B cell (primary cell): ENCODE measurements around the gene NOP9. TPM values are rescaled to one million over a fixed set of nuclear protein-coding genes. Genes with fewer than 3 reads are reported as not detected.

ENCODE experiments used
- ATAC-seq: fragments of 200-7000 bp; cut with Tn5 transposase; one replicate; pipeline ENCODE4 v1.10.0; 2021; ENCODE audit warnings: low read depth, mild to moderate bottlenecking, moderate number of reproducible peaks, moderate library complexity
- CTCF ChIA-PET: fragments of 350-600 bp; sonication (Branson Sonifier 250); formaldehyde crosslinking; loops from one replicate; lab custom pipeline; 2021; ENCODE audit warnings: antibody characterized with exemption, inconsistent platforms; lab: Charles Lee
- POLR2A ChIA-PET: fragments of 350-600 bp; sonication (Branson Sonifier 250); formaldehyde crosslinking; loops from one replicate; lab custom pipeline; 2021; ENCODE audit warnings: antibody characterized with exemption; lab: Charles Lee
- DNase-seq: peaks from one replicate; pipeline ENCODE4 v3.0.0; 2013
- H2AFZ ChIP-seq: 2 replicates; pipeline ENCODE4 v1.6.1; 2012; ENCODE audit warnings: mild to moderate bottlenecking, low read depth, low read length; ENCODE audit not compliant: insufficient read depth, poor library complexity, severe bottlenecking
- H3K27ac ChIP-seq, 2 donors: 1 replicate in 1 of 2; 2 replicates in 1 of 2; pipeline ENCODE4 v1.5.1; 2012 to 2013; ENCODE audit warnings: low read length in 2 of 2, mild to moderate bottlenecking in 2 of 2, moderate library complexity in 1 of 2
- H3K27me3 ChIP-seq, 4 experiments: fragments of 200-600 bp in 1 of 4; sonication (generic) in 1 of 4; replicated peaks in 1 of 4; 1 replicate in 2 of 4; 2 replicates in 2 of 4; pipeline versions ENCODE4 v1.6.1 to v1.7.0; 2013 to 2016; ENCODE audit warnings: low read length in 3 of 4, mild to moderate bottlenecking in 2 of 4, mixed read lengths in 1 of 4, moderate library complexity in 1 of 4; ENCODE audit not compliant: insufficient read depth in 4 of 4, control insufficient read depth in 3 of 4; ENCODE audit errors: control extremely low read depth in 1 of 4
- H3K36me3 ChIP-seq, 2 experiments: replicated peaks in 1 of 2; 1 replicate in 1 of 2; 2 replicates in 1 of 2; pipeline versions ENCODE4 v1.6.1 to v1.7.1; 2013; ENCODE audit warnings: low read length in 1 of 2; ENCODE audit not compliant: insufficient read depth in 2 of 2, control insufficient read depth in 1 of 2; ENCODE audit errors: control extremely low read depth in 1 of 2, extremely low read depth in 1 of 2
- H3K4me1 ChIP-seq, 2 donors: fragments of 200-600 bp in 1 of 2; sonication (generic) in 1 of 2; 1 replicate in 1 of 2; 2 replicates in 1 of 2; pipeline versions ENCODE4 v1.5.1 to v1.6.1; 2013 to 2017; ENCODE audit warnings: low read length in 2 of 2; ENCODE audit not compliant: control insufficient read depth in 2 of 2, insufficient read depth in 2 of 2
- H3K4me2 ChIP-seq: replicated peaks from 2 replicates; pipeline ENCODE3; 2012; ENCODE audit warnings: mild to moderate bottlenecking, low read depth, low read length; ENCODE audit not compliant: poor library complexity, severe bottlenecking
- H3K4me3 ChIP-seq, 5 experiments: fragments of 200-600 bp in 1 of 5; sonication (generic) in 1 of 5; 1 replicate in 3 of 5; 2 replicates in 2 of 5; pipeline versions ENCODE4 v1.5.1 to v1.7.0; 2011 to 2016; ENCODE audit warnings: low read length in 4 of 5, mild to moderate bottlenecking in 4 of 5, low read depth in 2 of 5, control low read depth in 1 of 5, moderate library complexity in 1 of 5; ENCODE audit not compliant: insufficient read depth in 1 of 5; ENCODE audit errors: control extremely low read depth in 1 of 5, extremely low read depth in 1 of 5
- H3K79me2 ChIP-seq: fragments of 200-600 bp; sonication (generic); one replicate; pipeline ENCODE4 v1.6.0; 2016; ENCODE audit warnings: low read length; ENCODE audit not compliant: control insufficient read depth, insufficient read depth
- H3K9ac ChIP-seq: fragments of 200-600 bp; sonication (generic); 2 replicates; pipeline ENCODE4 v1.6.1; 2017; ENCODE audit warnings: mild to moderate bottlenecking, low read length, moderate library complexity
- H3K9me3 ChIP-seq, 3 donors: one replicate each; pipeline versions ENCODE4 v1.6.1 to v1.7.1; 2013; ENCODE audit warnings: low read length in 2 of 3; ENCODE audit not compliant: control insufficient read depth in 2 of 3, insufficient read depth in 1 of 3; ENCODE audit errors: control extremely low read depth in 1 of 3
- H4K20me1 ChIP-seq: 2 replicates; pipeline ENCODE4 v1.6.0; 2012; ENCODE audit warnings: mild to moderate bottlenecking, low read length; ENCODE audit not compliant: insufficient read depth, control insufficient read depth, poor library complexity, severe bottlenecking
- H3K27ac Mint-ChIP-seq: one replicate; pipeline ENCODE4 v1.8.0; 2021; ENCODE audit warnings: mixed read lengths
- H3K27me3 Mint-ChIP-seq: one replicate; pipeline ENCODE4 v1.8.0; 2021; ENCODE audit warnings: mixed read lengths
- H3K4me1 Mint-ChIP-seq: one replicate; pipeline ENCODE4 v1.8.0; 2021; ENCODE audit warnings: mixed read lengths
- H3K4me3 Mint-ChIP-seq: one replicate; pipeline ENCODE4 v1.8.0; 2021; ENCODE audit warnings: mixed read lengths
- H3K9me3 Mint-ChIP-seq: one replicate; pipeline ENCODE4 v1.8.0; 2022; ENCODE audit warnings: mixed read lengths; ENCODE audit not compliant: insufficient read depth
- CTCF ChIP-seq: fragments of 200-600 bp; IDR thresholded peaks from one replicate; pipeline ENCODE4 v1.8.0; 2022; ENCODE audit warnings: antibody characterized with exemption, mild to moderate bottlenecking
- EZH2 ChIP-seq: IDR thresholded peaks from 2 replicates; pipeline ENCODE4 v1.6.1; 2012; ENCODE audit warnings: borderline replicate concordance, low read depth, mild to moderate bottlenecking, moderate library complexity, low read length; ENCODE audit not compliant: insufficient read depth, poor library complexity, severe bottlenecking
- WGBS: methylation state at CpG from one replicate; pipeline ENCODE4 v1.1.5; 2013; ENCODE audit warnings: missing lambda C conversion rate; ENCODE audit not compliant: insufficient coverage; 5-methylcytosine and 5-hydroxymethylcytosine counted together
- intact Hi-C: fragments of 100-400 bp; cut with micrococcal nuclease; formaldehyde crosslinking; loops from one replicate; pipeline ENCODE4 v1.10.0; 2022
- polyA plus RNA-seq: library from polyadenylated mRNA; depleted of rRNA; stranded (reverse); fragments of >200 nt; gene quantifications from 2 replicates; pipeline ENCODE4 v1.2.3, GENCODE V29; 2012
- total RNA-seq, 2 donors: library from RNA; stranded (reverse); fragments of 120-200 nt in 1 of 2; gene quantifications; 1 replicate in 1 of 2; 2 replicates in 1 of 2; pipeline versions ENCODE4 v1.2.3 to v1.2.4, GENCODE V29; 2013 to 2022

Gene NOP9
- total and polyA plus RNA-seq, 2 donors (not counting 1 experiment from before 2014, with no cell fraction given): 9.7 to 22.6 TPM

- H3K4me2 ChIP-seq: no peak overlapping the region
- ATAC-seq (no peak), DNase-seq (no peak)
- Mint-ChIP-seq H3K4me1 (peaks cover 13% of the 10 kb centered on the region), H3K9me3 (no peaks in the 10 kb centered on the region), H3K4me3 (no peak overlapping the region), H3K27me3 (no peaks in the 10 kb centered on the region), H3K27ac (no peak overlapping the region)
- CTCF ChIA-PET: no interaction called here
- intact Hi-C loops: no loop called here
- H3K9me3 ChIP-seq: no peaks in the 10 kb centered on the region
- no peaks in the 10 kb centered on the region for H4K20me1 ChIP-seq
- no peaks in the 10 kb centered on the region for H3K27me3 ChIP-seq
- H3K4me1 ChIP-seq: peaks cover 6 to 9% of the 10 kb centered on the region in 2 donors
- WGBS: 90% methylated on average over 18 of the region's 18 CpGs
- H3K4me3 ChIP-seq: no peak overlapping the region
- H3K27ac ChIP-seq: no peak overlapping the region
- no peak for TF ChIP-seq EZH2
- TF ChIP-seq CTCF: no peak
- POLR2A ChIA-PET: no interaction called here
- H2AFZ ChIP-seq: no peak overlapping the region
- no peak overlapping the region for H3K9ac ChIP-seq
- H3K36me3 ChIP-seq: peaks cover 0 to 39% of the 10 kb centered on the region in 2 experiments
- no peaks in the 10 kb centered on the region for H3K79me2 ChIP-seq
Observed at GRCh38 chr14:24266344-24267244, 33.1 kb upstream of the NOP9 start.

- H3K27ac Mint-ChIP-seq: no peak overlapping the region
Observed at GRCh38 chr14:24267516-24267915, 32.1 kb upstream of the NOP9 start.

More at GRCh38 chr14:24267516-24267915, 32.1 kb upstream of the NOP9 start:
- Histone ChIP-seq H3K4me2 (no peak overlapping the region), H3K4me3 (no peak overlapping the region), H2AFZ (no peak overlapping the region), H4K20me1 (no peaks in the 10 kb centered on the region), H3K9me3 (no peaks in the 10 kb centered on the region), H3K27ac (no peak overlapping the region), H3K27me3 (no peaks in the 10 kb centered on the region), H3K36me3 (peaks cover 0 to 39% of the 10 kb centered on the region in 2 experiments), H3K4me1 (peaks cover 14 to 19% of the 10 kb centered on the region in 2 donors), H3K79me2 (peaks cover 3% of the 10 kb centered on the region), H3K9ac (no peak overlapping the region)
- Mint-ChIP-seq H3K27me3 (no peaks in the 10 kb centered on the region), H3K4me1 (peaks cover 22% of the 10 kb centered on the region), H3K9me3 (no peaks in the 10 kb centered on the region), H3K4me3 (no peak overlapping the region)
- intact Hi-C loops: no loop called here
- ChIA-PET CTCF (interaction anchor here (1.6 kb wide), 1 partner anchor 25 kb away, joined by 6 read pairs; the partner anchor contains the start of gene TINF2), POLR2A (no interaction called here)
- DNase-seq (no peak), ATAC-seq (no peak)
- no peak for TF ChIP-seq CTCF
- TF ChIP-seq EZH2: no peak
- 98% methylated on average over 9 of the region's 9 CpGs for WGBS
